IgD-negative memory B cell (primary cell): ENCODE data around the gene JOSD1. TPM values are rescaled to one million over a fixed set of nuclear protein-coding genes. Genes with fewer than 3 reads are reported as not detected.

Source experiments
- H3K27ac Mint-ChIP-seq, 3 donors: one replicate each; pipeline ENCODE4 v1.8.0; 2020 to 2022; ENCODE audit warnings: mild to moderate bottlenecking in 3 of 3, mixed read lengths in 3 of 3, moderate library complexity in 1 of 3
- H3K27me3 Mint-ChIP-seq: one replicate; pipeline ENCODE4 v1.8.0; 2021; ENCODE audit warnings: mixed read lengths
- H3K36me3 Mint-ChIP-seq: one replicate; pipeline ENCODE4 v1.8.0; 2020; ENCODE audit warnings: mild to moderate bottlenecking, mixed read lengths
- H3K4me1 Mint-ChIP-seq, 3 donors: one replicate each; pipeline ENCODE4 v1.8.0; 2020 to 2022; ENCODE audit warnings: mixed read lengths in 3 of 3, mild to moderate bottlenecking in 1 of 3
- H3K4me3 Mint-ChIP-seq, 4 donors: one replicate each; pipeline ENCODE4 v1.8.0; 2020 to 2022; ENCODE audit warnings: mild to moderate bottlenecking in 4 of 4, mixed read lengths in 4 of 4, moderate library complexity in 3 of 4
- H3K9me3 Mint-ChIP-seq, 3 donors: one replicate each; pipeline ENCODE4 v1.8.0; 2020 to 2021; ENCODE audit warnings: mixed read lengths in 3 of 3, mild to moderate bottlenecking in 1 of 3
- polyA plus RNA-seq: library from polyadenylated mRNA; unstranded; fragments of 300-500 nt; fragmentation: Illumina TruSeq; gene quantifications from one replicate; pipeline ENCODE4 v1.2.3, GENCODE V29; 2021

The JOSD1 gene
- polyA plus RNA-seq, 1 donor from 2014 or later, result 5.4 TPM

DNA sequence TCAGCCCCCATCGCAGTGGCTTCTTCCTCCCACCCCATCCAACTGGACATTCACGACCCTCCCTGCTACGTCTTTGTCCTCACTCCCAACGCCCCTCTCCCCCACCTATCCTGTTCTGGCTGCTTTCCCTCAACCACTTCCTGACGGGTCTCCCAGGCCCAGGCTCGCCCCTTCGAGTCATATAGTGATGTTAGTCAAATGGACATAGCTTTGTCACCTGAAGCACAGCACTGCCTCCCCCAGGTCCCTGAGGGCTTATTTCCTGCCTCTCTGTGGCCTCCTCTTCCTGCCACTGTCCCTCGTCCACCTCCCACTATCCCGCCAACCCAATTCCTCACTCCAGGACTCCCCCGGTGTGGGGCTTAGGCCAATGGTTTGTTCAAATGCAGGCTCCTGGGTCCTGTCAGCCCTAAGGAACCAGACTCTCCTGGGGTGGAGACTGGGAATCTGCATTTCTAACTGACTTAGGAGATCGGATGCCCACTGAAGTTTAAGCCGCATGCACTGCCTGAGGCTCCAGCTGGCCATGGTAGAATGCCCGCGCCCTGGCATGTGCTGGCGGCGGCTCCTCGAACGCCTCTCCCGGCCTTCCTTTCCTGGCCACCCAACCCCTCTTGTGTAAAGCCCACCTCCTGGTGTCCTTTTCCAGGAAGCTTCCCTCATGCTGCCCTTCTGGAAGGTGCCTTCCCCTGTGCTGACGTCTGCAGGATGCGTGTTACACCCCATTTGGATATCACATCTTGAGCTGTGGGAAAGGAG is 36.7 kb upstream of the JOSD1 start:
- H3K36me3 Mint-ChIP-seq, result no peaks in the 10 kb centered on the region
- peak overlapping the region in 1 of 4 donors; percentile 5 for H3K4me3 Mint-ChIP-seq
- H3K4me1 Mint-ChIP-seq, result peaks cover 14 to 25% (median 19%) of the 10 kb centered on the region in 3 donors
- peaks cover 0 to 1% (median 0%) of the 10 kb centered on the region in 3 donors for H3K9me3 Mint-ChIP-seq
- H3K27me3 Mint-ChIP-seq, result no peaks in the 10 kb centered on the region
- peak overlapping the region; percentile 62 to 99 (median 71) for H3K27ac Mint-ChIP-seq

DNA sequence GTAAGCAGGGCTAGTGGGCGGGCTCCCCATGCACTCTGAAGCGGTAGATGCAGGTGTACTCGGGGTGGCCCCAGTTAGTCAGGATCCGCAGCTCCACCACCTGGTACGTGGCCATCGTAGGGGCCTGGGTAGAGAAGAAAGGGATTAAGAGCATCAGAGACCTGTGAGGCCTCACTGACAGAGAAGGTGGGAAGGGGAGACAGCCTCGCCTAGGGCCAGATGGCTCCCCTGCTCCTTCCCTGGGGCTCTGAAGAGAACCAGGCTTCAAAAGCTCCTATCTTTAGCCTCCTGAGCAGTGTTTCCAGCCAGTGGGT is 35.5 kb upstream of the JOSD1 start:
- no peaks in the 10 kb centered on the region for H3K27me3 Mint-ChIP-seq
- H3K4me1 Mint-ChIP-seq, result peaks cover 14 to 25% (median 19%) of the 10 kb centered on the region in 3 donors
- peaks cover 0 to 1% (median 0%) of the 10 kb centered on the region in 3 donors for H3K9me3 Mint-ChIP-seq
- no peaks in the 10 kb centered on the region for H3K36me3 Mint-ChIP-seq
- H3K4me3 Mint-ChIP-seq, result no peak overlapping the region
- peak overlapping the region in 2 of 3 donors; percentile 71 to 99 for H3K27ac Mint-ChIP-seq

DNA sequence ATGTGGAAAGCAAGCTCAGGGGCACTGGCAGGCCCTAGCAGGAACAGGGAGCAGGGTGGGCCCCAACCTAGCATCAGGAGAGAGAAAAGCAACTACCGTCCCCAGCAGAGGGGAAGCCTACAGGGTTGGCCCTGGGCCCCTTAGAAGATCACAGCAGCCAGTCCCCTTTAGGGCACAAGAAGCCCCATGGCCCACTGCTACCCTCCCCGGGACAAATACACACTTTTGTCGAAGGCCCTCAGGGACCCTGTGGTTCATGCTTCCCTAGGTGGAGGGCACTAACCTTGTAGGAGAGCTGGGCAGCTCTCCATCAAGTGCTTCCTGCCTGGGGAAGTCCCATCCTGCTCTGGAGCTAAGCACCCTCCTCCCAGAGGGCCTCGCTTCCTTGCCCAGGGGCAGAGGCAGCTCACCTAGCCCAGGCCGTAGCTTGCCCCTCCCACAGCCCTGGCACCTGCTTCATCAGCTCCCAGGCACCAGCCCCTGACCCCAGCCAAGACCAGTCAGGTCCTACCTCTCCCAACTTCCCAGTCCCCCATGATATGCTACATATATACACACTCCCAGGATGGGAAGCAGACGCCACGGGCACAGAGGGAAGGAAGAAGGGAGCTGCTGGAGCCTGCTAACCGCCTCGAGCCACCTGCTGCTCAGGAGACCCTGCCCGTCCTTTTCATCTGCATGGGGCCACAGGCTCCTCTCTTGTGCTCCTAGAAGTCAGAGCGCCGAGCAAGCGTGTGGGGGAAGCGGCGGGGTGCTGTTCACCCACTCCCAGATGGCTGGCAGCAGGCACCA is 34.9 kb upstream of the JOSD1 start:
- peaks cover 0 to 1% (median 0%) of the 10 kb centered on the region in 3 donors for H3K9me3 Mint-ChIP-seq
- H3K36me3 Mint-ChIP-seq, result no peaks in the 10 kb centered on the region
- H3K4me1 Mint-ChIP-seq, result peaks cover 14 to 25% (median 19%) of the 10 kb centered on the region in 3 donors
- peak overlapping the region in 1 of 4 donors; percentile 57 for H3K4me3 Mint-ChIP-seq
- H3K27ac Mint-ChIP-seq, result peak overlapping the region; percentile 80 to 99 (median 82)
- no peaks in the 10 kb centered on the region for H3K27me3 Mint-ChIP-seq

DNA sequence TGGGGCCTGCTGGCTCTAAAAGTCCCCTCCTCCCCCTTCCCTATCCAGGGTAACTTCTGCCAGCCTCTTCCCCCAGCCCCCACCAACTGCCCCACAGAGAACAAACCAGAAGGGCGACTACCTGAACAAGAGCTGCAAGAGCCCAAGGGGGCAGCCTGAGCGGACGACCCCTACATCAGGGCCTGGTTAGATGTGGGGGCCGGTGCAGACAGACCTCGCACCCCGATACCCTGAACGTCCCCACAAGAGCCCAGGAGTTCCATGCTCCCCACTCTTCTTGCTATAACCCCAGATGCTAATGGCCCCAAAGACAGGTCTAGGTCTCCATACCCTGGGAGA is 34.4 kb upstream of the JOSD1 start:
- no peak overlapping the region for H3K4me3 Mint-ChIP-seq
- peak overlapping the region; percentile 80 to 99 (median 82) for H3K27ac Mint-ChIP-seq
- peaks cover 14 to 25% (median 19%) of the 10 kb centered on the region in 3 donors for H3K4me1 Mint-ChIP-seq
- peaks cover 1% of the 10 kb centered on the region for H3K36me3 Mint-ChIP-seq
- H3K27me3 Mint-ChIP-seq, result no peaks in the 10 kb centered on the region
- no peaks in the 10 kb centered on the region for H3K9me3 Mint-ChIP-seq

DNA sequence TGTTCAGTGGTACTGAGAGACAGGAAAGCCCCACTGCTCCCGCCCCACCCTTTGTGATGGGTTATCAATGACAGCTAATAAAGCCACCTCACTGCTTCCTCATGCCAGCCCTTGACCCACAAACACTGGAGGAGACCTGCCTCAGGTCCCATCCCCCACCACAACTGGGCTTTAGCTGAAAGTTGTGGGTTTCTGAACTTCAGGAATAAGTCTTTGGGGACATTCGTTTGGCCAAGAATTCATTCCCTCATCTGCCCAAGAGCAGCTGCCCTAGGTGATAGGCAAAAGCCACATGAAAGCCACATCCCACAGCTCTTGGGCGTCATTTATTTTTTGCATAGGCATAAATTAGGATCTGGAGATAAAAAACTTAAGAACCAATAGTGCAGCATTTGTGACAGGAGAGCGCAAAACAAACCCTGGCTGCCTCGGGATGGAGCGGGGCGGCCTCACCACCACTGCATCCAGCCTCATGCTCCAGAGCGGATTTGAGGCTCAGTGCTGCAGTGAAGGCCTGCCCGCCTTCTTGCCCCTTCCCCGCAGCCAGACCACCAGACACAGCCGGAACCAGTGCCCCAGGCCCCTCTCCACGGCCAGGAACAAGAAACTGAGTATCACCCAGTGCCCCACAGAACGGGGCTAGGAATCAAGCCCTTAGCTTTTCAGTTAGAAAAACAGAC is 33.8 kb upstream of the JOSD1 start:
- H3K27me3 Mint-ChIP-seq, result no peaks in the 10 kb centered on the region
- H3K4me3 Mint-ChIP-seq, result peak overlapping the region in 2 of 4 donors; percentile 50 to 68
- H3K4me1 Mint-ChIP-seq, result peaks cover 14 to 25% (median 19%) of the 10 kb centered on the region in 3 donors
- peaks cover 1% of the 10 kb centered on the region for H3K36me3 Mint-ChIP-seq
- H3K27ac Mint-ChIP-seq, result peak overlapping the region; percentile 85 to 99 (median 96)
- no peaks in the 10 kb centered on the region for H3K9me3 Mint-ChIP-seq

DNA sequence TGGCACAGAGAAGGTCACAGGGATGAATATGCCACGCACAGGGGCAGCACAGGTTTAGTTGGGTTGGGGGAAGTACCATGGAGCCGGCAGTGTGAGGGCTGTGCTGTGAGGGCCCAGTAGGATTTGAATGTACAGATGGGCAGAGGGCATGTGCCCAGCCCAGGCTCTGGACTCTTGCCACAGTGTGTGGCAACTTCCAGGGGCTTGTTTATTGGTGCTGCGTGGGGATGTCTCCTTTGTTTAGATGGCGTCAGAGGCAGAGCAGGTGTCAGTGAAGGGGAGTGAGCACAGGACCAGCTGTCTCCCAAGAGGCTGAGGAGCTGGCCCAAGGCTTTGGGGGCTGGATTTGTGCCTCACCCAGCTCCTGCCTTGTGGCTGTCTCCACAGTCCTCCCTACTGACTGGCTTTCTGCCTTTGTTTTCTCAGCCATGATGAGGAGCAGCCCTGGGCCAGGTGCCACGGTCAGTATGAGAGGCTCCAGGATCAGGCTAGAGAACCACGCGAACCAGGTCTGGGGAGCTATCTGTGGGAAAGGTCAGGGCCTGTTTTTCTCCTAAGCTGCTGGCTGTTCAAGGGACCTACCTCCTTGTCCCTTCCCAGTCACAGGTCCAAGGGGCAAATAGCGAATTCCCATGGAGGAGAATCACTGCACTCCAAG is 33.1 kb upstream of the JOSD1 start:
- H3K4me1 Mint-ChIP-seq, result peaks cover 14 to 25% (median 19%) of the 10 kb centered on the region in 3 donors
- peak overlapping the region in 2 of 4 donors; percentile 68 to 86 for H3K4me3 Mint-ChIP-seq
- no peaks in the 10 kb centered on the region for H3K9me3 Mint-ChIP-seq

DNA sequence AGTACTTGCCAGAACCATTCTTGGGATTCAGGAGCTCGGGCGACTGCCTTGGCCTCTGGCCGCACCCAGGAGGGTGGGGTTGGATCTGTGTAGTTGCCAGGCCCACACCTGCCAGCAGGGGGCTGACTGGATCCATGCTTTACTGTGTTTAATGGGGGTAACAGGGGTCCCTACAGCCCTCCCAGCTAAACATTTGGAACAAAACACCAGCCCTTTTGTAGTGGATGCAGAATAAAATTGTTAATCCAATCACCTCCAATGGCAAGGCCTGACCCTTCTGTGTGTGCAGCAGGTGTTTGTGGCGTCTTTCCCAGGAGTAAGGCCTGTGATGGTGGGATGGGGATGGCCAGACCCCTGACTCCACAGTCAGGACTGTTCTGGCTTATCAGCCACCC is 32.6 kb upstream of the JOSD1 start:
- Mint-ChIP-seq H3K27ac (peak overlapping the region; percentile 71 to 99 (median 96)), H3K9me3 (no peaks in the 10 kb centered on the region), H3K36me3 (peaks cover 1% of the 10 kb centered on the region), H3K4me1 (peaks cover 14 to 25% (median 19%) of the 10 kb centered on the region in 3 donors), H3K4me3 (peak overlapping the region in 2 of 4 donors; percentile 53 to 86), H3K27me3 (no peaks in the 10 kb centered on the region)

More for the DNA sequence above, 33.1 kb upstream of the JOSD1 start:
- H3K27me3 Mint-ChIP-seq, result no peaks in the 10 kb centered on the region
- peak overlapping the region; percentile 53 to 99 (median 96) for H3K27ac Mint-ChIP-seq
- peaks cover 1% of the 10 kb centered on the region for H3K36me3 Mint-ChIP-seq

DNA sequence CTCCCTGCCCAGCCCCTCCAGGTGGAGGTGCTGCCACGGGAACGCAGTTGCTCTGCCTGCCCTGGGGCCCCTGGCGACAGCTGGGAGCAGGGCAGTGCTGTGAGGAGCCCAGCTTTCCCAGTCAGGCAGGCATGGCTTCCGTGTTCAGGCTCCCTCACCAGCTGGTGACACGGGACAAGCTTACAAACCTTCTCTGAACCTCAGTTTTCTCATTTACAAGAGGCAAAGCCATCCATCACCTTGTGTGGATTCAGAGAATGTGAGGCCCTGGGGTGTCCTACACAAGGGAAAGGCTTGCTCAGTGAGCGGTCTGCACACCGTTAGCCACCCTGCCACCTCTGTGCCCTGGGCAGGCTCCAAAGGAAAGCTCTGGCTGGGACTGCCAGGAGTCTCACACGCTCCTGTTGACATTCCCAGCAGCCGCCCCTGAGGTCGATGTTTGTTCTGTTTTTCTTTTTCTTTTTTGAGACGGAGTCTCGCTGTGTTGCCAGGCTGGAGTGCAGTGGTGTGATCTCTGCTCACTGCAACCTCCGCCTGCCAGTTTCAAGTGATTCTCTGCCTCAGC is 31.6 kb upstream of the JOSD1 start:
- Mint-ChIP-seq H3K27ac (peak overlapping the region; percentile 78 to 99 (median 96)), H3K4me1 (peaks cover 12 to 25% (median 19%) of the 10 kb centered on the region in 3 donors), H3K4me3 (peak overlapping the region in 1 of 4 donors; percentile 38), H3K27me3 (no peaks in the 10 kb centered on the region), H3K36me3 (peaks cover 1% of the 10 kb centered on the region), H3K9me3 (no peaks in the 10 kb centered on the region)

DNA sequence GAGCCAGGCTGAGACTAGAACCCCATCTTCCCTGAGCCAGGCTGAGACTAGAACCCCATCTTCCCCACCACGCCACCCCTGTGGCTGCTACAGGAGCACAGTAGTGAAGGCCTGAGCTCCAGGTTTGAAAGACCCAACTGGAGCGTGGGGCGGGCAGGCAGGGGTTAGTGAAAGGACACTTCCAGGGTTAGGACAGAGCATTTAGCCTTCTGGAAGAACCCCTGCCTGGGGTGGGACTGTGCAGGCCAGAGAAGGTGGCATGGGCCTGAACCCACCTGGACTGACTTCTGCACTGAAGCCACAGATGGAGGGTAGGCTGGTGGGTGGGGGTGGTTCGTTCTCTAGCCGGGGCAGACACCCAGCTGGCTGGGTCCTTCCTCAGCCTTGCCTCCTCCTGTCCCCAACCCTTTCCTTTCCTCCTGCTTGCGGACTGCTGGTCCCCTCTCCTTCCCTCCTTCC is 31.0 kb upstream of the JOSD1 start:
- peaks cover 1% of the 10 kb centered on the region for H3K36me3 Mint-ChIP-seq
- no peak overlapping the region for H3K4me3 Mint-ChIP-seq
- H3K27me3 Mint-ChIP-seq, result no peaks in the 10 kb centered on the region
- H3K4me1 Mint-ChIP-seq, result peaks cover 7 to 20% (median 19%) of the 10 kb centered on the region in 3 donors
- H3K9me3 Mint-ChIP-seq, result no peaks in the 10 kb centered on the region
- peak overlapping the region; percentile 67 to 96 (median 74) for H3K27ac Mint-ChIP-seq

DNA sequence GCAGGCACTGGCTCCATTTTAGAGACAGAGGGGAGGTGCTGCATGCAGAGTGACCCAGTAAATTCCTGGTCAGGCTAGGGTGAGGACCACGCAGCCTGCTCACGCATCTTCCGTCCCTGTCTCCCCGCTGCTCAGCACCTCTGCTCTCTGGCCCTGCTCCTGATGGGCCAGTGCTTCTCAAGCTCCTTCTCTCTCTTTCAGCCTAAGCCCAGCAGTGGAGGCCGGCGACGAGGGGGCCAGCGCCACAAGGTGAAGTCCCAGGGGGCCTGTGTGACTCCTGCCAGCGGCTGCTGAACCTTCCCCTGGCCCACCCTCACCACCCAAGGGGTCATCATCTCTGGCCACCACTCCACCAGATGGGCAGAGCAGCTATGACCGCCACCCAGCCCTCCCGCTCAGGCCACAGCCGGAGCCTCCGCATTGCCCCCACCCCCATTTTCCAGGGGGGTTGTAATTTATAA is 29.7 kb upstream of the JOSD1 start:
- Mint-ChIP-seq H3K27me3 (no peaks in the 10 kb centered on the region), H3K4me3 (peak overlapping the region in 2 of 4 donors; percentile 62 to 63), H3K4me1 (peaks cover 7 to 19% (median 15%) of the 10 kb centered on the region in 3 donors), H3K27ac (peak overlapping the region; percentile 16 to 95 (median 74)), H3K9me3 (no peaks in the 10 kb centered on the region), H3K36me3 (peaks cover 3% of the 10 kb centered on the region)

DNA sequence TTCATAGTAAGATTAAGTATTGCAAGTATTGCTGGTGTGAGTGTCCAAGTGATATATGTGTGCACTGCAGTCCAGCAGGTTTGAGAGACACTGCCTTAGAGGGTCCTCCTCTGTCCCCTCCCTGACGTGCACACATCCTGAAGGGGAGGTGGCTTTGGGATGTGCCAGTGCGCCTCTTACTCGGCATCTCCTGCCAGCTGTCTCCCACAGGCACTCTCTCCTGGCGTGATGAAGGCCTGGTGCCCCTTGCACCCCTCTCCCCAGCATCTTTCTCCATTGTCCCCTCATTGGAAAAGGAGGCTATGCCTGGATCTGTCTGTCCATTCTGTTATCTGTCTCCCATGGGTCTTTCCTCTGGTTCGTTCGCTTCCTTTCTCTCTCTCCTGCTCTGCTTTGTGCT is 29.2 kb upstream of the JOSD1 start:
- H3K36me3 Mint-ChIP-seq, result peaks cover 4% of the 10 kb centered on the region
- H3K9me3 Mint-ChIP-seq, result no peaks in the 10 kb centered on the region
- H3K4me3 Mint-ChIP-seq, result peak overlapping the region in 2 of 4 donors; percentile 62 to 63
- no peaks in the 10 kb centered on the region for H3K27me3 Mint-ChIP-seq
- H3K27ac Mint-ChIP-seq, result peak overlapping the region; percentile 16 to 95 (median 74)
- peaks cover 4 to 22% (median 12%) of the 10 kb centered on the region in 3 donors for H3K4me1 Mint-ChIP-seq

DNA sequence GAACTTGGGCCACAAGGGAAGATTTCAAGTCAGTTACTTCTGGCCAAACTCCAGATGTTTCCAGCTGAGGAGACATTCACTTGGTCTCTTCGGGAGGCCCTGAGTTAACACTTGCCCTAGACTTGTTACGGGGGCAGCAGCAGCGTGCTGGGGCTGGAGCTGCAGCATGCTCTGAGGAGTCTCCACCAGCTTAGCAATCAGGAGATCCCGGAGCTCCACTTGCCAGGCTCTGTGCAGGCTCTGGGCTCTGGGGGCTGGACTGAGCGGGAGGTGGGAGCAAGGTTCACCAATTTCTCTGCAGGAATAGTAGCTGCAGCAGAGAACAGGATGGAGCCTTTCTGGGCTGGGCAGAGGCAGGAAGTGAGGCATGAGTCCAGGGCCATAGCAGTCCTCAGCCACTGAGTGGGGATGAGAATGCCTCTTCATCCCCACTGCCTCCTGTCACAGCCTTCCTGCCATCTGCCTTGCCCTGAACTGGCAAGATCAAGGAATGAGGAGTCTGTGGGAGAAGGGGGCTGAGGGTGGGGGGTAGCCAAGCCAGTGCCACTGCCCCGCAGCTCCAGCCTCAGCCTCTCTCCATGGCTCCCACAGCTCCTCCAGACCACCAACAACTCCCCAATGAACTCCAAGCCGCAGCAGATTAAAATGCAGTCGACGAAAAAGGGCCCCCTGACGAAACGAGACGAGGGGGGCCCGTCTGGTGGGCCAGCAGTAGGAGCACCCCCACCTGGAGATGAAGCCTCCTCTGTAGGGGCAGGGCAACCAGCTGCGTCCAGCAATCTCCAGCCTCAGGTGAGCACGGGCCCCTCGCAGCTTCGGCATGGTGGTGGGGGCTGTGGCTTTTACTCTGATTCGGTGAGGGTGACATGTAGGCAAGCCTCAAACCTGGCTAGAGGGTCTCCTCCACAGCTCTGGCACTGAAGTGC is 28.4 kb upstream of the JOSD1 start:
- H3K27me3 Mint-ChIP-seq, result no peaks in the 10 kb centered on the region
- H3K4me1 Mint-ChIP-seq, result peaks cover 4 to 18% (median 8%) of the 10 kb centered on the region in 3 donors
- H3K36me3 Mint-ChIP-seq, result peaks cover 4% of the 10 kb centered on the region
- H3K27ac Mint-ChIP-seq, result peak overlapping the region; percentile 31 to 95 (median 74)
- no peaks in the 10 kb centered on the region for H3K9me3 Mint-ChIP-seq
- peak overlapping the region in 1 of 4 donors; percentile 65 for H3K4me3 Mint-ChIP-seq
